ENCODE data around the gene PDZD2. TPM values are rescaled to one million over a fixed set of nuclear protein-coding genes. Genes with fewer than 3 reads are reported as not detected.

PDZD2 gene
- total RNA-seq, 2 donors from 2014 or later: 10.3 to 59.5 TPM

DNA sequence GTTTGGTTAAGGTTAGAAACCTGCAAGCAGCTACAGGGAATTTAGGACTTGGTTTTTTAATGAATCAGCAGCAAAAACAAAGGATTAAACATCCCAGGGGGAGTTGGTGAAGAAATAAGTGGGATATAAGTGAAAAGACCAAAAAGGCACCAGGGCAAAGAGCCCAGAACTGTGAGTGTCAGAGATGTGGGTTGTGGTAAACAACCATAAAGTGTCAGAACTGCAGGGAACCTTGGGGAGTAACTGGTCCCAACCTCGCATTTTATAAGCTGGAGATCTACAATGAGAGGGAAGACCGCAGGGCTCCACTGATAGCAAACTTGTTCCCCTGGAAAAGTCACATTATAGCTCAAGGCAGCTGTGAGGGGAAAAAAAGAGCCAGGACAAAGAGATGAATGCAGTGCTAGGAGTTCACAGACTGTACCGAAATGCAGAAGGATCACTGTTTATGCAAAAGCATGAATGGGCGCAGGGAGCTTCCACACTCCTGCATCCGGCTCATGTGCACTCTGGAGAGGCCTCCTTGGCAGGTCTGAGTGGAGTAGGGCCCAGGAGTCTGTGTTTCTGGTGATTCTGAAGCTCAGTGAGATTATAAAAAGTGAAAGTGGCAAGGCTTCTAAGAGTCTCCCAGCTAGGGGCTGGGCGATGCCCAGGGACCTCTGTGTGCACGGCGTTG, 378.9 kb downstream of the PDZD2 start:
- WGBS: 19% methylated on average over 8 of the region's 8 CpGs
- no peak overlapping the region for H3K4me3 ChIP-seq
- no peak for TF ChIP-seq POLR2AphosphoS5 (IDR thresholded peaks at IDR 0.05)
- no peak for TF ChIP-seq POLR2A (IDR thresholded peaks at IDR 0.05)
- TF ChIP-seq, protein P1, sequence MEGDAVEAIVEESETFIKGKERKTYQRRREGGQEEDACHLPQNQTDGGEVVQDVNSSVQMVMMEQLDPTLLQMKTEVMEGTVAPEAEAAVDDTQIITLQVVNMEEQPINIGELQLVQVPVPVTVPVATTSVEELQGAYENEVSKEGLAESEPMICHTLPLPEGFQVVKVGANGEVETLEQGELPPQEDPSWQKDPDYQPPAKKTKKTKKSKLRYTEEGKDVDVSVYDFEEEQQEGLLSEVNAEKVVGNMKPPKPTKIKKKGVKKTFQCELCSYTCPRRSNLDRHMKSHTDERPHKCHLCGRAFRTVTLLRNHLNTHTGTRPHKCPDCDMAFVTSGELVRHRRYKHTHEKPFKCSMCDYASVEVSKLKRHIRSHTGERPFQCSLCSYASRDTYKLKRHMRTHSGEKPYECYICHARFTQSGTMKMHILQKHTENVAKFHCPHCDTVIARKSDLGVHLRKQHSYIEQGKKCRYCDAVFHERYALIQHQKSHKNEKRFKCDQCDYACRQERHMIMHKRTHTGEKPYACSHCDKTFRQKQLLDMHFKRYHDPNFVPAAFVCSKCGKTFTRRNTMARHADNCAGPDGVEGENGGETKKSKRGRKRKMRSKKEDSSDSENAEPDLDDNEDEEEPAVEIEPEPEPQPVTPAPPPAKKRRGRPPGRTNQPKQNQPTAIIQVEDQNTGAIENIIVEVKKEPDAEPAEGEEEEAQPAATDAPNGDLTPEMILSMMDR (IDR thresholded peaks at IDR 0.05): no peak
- H3K4me1 ChIP-seq (replicated peaks): no peaks in the 10 kb centered on the region
- no peaks in the 10 kb centered on the region for H3K27me3 ChIP-seq (replicated peaks; ENCODE audit: insufficient read depth)
- no peaks in the 10 kb centered on the region for H3K36me3 ChIP-seq
- H3K9me3 ChIP-seq: no peaks in the 10 kb centered on the region
- H3K27ac ChIP-seq: peak overlapping the region in 1 of 2 donors; percentile 29
- DNase-seq (ENCODE audit: low spot score): no peak
- intact Hi-C loops (cut with DNase I): no loop called here

DNA sequence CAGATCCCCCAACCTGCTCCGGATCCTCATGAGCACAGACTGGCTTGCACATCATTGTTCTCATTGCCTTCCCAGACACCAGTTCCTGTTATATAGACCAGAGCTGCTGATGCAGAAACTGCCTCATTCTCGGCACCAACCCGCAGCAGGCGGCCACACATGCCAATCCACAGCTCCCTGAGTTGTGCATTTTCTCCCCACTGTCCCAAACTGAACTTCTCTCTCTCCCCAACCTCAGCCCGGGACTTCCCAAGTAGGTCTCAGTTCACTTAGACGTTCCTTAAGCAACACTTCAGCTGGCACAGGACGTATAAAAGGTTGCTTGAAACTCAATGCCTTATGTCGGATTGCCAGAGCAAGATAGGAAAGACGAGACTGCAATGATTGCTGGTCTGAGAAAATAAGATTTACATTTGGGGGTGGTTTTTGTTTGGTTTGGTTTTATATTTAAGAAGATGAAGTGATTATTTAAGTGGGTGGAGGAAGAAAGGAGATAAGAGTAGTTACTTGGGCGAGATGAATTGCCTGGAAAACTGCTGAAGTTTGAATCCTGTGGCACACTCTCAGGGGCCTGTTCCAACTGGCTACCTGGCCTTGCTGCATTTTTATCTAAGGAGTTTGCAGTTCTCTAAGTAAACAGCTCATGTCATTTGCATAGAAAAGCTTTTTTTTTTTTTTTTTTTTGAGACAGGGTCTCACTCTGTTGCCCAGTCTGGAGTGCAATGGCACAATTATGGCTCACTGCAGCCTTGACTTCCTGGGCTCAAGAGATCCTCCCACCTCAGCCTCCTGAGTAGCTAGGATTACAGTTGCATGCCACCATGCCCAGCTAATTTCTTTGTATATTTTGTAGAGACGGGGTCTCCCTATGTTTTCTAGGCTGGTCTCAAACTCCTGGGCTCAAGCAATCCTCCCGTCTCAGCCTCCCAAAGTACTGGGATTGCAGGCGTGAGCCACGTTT, 379.8 kb downstream of the PDZD2 start:
- no peaks in the 10 kb centered on the region for H3K4me1 ChIP-seq (replicated peaks)
- 36% methylated on average over 14 of the region's 14 CpGs for WGBS
- peak; percentile 38 for DNase-seq (ENCODE audit: low spot score)
- intact Hi-C loops (cut with DNase I): no loop called here
- no peaks in the 10 kb centered on the region for H3K27me3 ChIP-seq (replicated peaks; ENCODE audit: insufficient read depth)
- no peaks in the 10 kb centered on the region for H3K9me3 ChIP-seq
- TF ChIP-seq, protein P1 (IDR thresholded peaks at IDR 0.05): no peak
- TF ChIP-seq POLR2AphosphoS5 (IDR thresholded peaks at IDR 0.05) (no peak), POLR2A (IDR thresholded peaks at IDR 0.05) (no peak)
- peak overlapping the region; percentile 25 to 29 for H3K27ac ChIP-seq
- H3K4me3 ChIP-seq: no peak overlapping the region
- H3K36me3 ChIP-seq: no peaks in the 10 kb centered on the region

DNA sequence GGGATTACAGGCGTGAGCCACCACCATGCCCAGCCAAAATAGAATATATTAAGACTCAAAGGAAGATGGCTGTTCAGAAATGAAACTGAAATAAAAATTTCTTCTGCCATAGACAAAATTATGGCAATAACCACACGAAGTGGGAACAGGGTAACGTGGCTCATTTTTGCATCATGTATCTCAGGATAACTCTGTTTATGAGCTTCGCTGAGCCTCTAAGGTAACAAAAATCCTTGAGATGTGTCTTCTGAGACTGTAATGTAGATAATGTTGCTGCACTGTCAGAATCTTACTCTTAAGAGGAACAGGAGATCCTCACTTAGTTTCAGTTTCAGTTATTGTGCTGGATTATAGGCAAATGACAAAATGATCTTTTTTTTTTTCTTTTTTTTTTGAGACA, 381.3 kb downstream of the PDZD2 start:
- H3K4me1 ChIP-seq (replicated peaks): no peaks in the 10 kb centered on the region
- no peaks in the 10 kb centered on the region for H3K36me3 ChIP-seq
- WGBS: 92% methylated on average over 4 of the region's 4 CpGs
- H3K27ac ChIP-seq: no peak overlapping the region
- no peaks in the 10 kb centered on the region for H3K27me3 ChIP-seq (replicated peaks; ENCODE audit: insufficient read depth)
- intact Hi-C loops (cut with DNase I): no loop called here
- H3K9me3 ChIP-seq: no peaks in the 10 kb centered on the region
- H3K4me3 ChIP-seq: no peak overlapping the region
- TF ChIP-seq, protein P1 (IDR thresholded peaks at IDR 0.05): no peak
- no peak for TF ChIP-seq POLR2A (IDR thresholded peaks at IDR 0.05)
- TF ChIP-seq POLR2AphosphoS5 (IDR thresholded peaks at IDR 0.05): no peak
- no peak for DNase-seq (ENCODE audit: low spot score)

DNA sequence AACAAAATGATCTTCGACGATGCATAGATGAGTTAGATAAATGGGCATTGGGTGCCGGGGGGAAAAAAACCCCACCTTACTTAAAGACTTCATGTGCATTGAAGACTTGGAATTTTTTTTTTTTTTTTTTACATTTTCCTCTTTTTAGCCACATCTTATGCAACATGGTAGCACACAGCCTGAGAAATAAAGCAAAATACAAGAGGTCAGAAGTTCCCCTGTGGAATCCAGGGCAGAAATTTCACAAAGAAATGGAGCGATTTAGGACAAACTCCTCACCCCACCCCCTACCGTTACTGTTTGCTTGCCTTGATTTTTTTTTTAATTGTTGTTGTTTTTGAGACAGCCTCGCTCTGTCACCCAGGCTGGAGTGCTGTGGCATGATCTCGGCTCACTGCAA, 382.0 kb downstream of the PDZD2 start:
- TF ChIP-seq POLR2A (IDR thresholded peaks at IDR 0.05) (no peak), POLR2AphosphoS5 (IDR thresholded peaks at IDR 0.05) (no peak)
- TF ChIP-seq, protein P1 (IDR thresholded peaks at IDR 0.05): no peak
- no peaks in the 10 kb centered on the region for H3K36me3 ChIP-seq
- no peak overlapping the region for H3K4me3 ChIP-seq
- intact Hi-C loops (cut with DNase I): no loop called here
- 92% methylated on average over 7 of the region's 7 CpGs for WGBS
- no peaks in the 10 kb centered on the region for H3K4me1 ChIP-seq (replicated peaks)
- H3K27ac ChIP-seq: no peak overlapping the region
- DNase-seq (ENCODE audit: low spot score): no peak
- no peaks in the 10 kb centered on the region for H3K9me3 ChIP-seq
- no peaks in the 10 kb centered on the region for H3K27me3 ChIP-seq (replicated peaks; ENCODE audit: insufficient read depth)

Measured in prostate gland (tissue), 2 donors.